ENCODE data around the gene EML6.

Gene EML6

GRCh38 chr2:55011831-55012671, 288.6 kb downstream of the EML6 start:
- no peak for DNase-seq

GRCh38 chr2:55012672-55013484, 289.4 kb downstream of the EML6 start:
- DNase-seq, result no peak

- DNase-seq, result no peak
These were observed 290.5 kb downstream of the EML6 start for GRCh38 chr2:55013936-55014335.

DNA sequence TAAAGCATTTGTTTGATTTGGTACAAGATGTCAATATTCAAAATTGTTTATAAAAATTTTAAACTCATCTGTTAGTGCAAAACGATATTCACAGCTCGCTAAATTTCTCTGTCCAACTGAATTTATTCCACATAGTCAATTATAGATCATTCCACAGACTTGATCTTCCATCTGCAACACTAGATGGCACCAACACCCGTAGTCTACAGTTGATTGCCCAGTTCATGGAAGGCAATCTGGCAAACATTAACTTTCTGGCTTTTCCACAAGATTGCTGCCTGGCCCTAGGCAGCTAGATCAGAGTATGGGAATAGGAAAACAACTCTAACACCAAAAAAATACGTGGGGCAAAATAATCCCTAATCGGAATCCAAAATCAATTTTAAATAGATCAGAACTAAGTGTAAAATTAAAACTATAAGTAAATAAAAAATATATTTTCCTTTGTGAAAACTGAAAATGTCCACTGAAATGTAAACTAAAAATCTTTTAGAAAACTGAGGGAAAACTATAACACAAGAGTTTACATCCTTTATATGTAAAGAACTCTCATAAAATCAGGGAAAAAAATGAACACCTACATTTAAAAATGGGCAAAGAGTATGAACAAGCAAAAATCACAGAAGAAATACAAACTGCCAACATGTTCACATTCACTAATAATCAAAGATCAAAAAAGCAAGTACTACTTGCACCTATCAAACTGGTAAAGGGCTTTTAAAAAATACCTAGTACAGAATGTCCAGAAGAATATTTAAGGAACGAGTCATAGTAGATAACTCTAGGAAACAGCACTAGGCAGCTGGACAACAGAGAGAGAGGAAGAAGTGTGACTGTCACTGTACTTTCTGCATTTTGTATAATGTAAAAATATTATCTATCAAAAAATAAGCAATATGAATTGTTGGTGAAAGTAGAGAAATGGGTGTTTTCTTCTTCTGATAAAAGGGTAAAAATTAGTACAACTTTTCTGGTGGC, 291.8 kb downstream of the EML6 start:
- peak; percentile 50 to 73 for DNase-seq

GRCh38 chr2:55017428-55017827, 294.0 kb downstream of the EML6 start:
- DNase-seq, result no peak

GRCh38 chr2:55017880-55018279, 294.4 kb downstream of the EML6 start:
- DNase-seq, result no peak

DNA sequence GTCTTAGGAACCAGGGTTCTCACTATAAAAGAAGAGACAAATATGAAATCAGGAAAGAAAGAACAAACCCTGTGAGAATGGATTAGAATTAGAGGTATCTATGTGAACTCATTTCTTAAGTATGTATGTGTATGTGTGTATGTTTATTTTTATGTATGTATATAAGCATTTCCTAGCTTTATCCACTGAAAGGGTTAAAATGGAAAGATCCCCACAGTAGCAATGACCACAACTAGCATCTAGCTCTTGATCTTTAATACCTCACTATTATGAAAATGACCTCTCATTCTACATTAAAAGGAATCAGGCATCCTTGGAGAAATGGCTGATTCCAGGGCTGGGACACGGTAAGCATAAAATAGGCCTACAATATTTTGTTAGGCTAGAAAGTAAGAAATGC, 295.2 kb downstream of the EML6 start:
- no peak for DNase-seq

- DNase-seq, result no peak
These were observed 296.2 kb downstream of the EML6 start for GRCh38 chr2:55019526-55020258.

Measured in NCI-H2081 (cell line).